Left ventricle myocardium superior (tissue), 1 donor: ENCODE data around the gene EML3. TPM values are rescaled to one million over a fixed set of nuclear protein-coding genes. Genes with fewer than 3 reads are reported as not detected.

Source experiments
- ATAC-seq: fragments of 200-7000 bp; cut with Tn5 transposase; one replicate; pipeline ENCODE4 v1.9.1; 2020; ENCODE audit warnings: mild to moderate bottlenecking, moderate library complexity
- DNase-seq: peaks from one replicate; pipeline ENCODE4 v3.0.0-alpha.2; 2020
- intact Hi-C: fragments of 100-400 bp; cut with micrococcal nuclease; formaldehyde crosslinking; loops from one replicate; pipeline ENCODE4 v1.11.0; 2022
- microRNA-seq: library from miRNA; unstranded; fragments of <30 nt; microRNA quantifications from one replicate; pipeline ENCODE4 v1.2.0, GENCODE V29; 2020; ENCODE audit warnings: borderline number of aligned reads
- total RNA-seq: library from RNA; stranded (reverse); fragmentation: NEBNext Ultra II Directional; extraction: Animal tissue kit (Norgen Biotek cat#: 25700); gene quantifications from one replicate; pipeline ENCODE4 v1.2.1, GENCODE V29; 2021
- donor health status: DM: no; HTN: yes; CAD: no; lungs with severe emphysema.

Gene EML3
- total RNA-seq, 1 donor from 2014 or later = 12.9 TPM

DNA sequence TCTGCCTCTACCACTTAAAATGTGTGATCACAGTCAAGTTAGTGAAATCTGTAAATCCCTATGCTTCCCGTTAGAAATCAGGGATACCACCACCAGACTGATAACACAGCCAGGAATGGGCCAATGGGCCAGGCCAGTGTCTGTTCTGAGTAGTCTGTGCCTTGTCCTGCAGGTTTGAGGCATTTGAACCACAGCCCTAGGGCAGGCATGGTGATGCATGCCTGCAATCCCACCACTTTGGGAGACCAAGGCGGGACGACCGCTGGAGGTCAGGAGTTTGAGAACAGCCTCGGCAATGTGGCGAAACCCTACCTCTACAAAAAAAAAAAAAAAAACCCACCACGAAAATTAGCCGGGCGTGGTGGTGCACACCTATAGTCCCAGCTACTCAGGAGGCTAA is 53.9 kb downstream of the EML3 start:
- intact Hi-C loops = no loop called here
- no peak for ATAC-seq
- peak; percentile 30 for DNase-seq

DNA sequence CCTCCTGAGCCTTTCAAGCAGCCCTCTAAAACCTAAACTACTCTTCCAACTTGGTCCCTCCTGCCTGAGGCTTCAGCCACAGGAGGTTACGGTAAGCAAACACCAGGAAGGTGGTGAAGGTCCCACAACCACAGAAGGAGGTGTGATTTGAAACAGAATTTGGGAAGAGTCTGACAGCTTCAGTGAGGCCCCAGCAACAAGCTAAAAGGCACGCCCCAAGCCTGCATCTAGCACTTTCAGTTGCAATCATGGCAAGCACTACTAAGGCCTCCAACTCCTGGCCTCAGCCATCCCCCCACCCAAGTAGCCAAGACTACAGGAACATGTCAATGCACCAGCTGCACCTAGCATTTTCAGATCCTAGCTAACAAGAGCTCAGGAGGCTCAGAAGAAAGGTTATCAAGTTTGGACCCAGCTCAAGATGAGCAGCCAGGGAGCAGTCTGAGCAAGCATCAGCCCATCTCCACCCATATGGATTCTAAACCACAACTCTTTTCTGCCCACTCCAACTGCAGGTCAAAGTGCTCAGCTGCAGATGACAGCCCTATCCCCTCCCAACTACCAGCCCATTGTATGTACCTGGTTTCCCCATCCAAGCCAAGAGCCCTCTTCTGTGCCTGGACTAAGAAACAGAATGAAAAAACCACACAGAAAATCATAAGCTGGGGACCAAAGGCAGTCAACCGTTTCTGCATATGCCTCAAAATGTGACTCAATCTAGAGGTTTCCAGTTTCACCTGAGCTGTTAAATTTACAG is 55.5 kb downstream of the EML3 start:
- no peak for DNase-seq
- intact Hi-C loops = no loop called here
- ATAC-seq = no peak

DNA sequence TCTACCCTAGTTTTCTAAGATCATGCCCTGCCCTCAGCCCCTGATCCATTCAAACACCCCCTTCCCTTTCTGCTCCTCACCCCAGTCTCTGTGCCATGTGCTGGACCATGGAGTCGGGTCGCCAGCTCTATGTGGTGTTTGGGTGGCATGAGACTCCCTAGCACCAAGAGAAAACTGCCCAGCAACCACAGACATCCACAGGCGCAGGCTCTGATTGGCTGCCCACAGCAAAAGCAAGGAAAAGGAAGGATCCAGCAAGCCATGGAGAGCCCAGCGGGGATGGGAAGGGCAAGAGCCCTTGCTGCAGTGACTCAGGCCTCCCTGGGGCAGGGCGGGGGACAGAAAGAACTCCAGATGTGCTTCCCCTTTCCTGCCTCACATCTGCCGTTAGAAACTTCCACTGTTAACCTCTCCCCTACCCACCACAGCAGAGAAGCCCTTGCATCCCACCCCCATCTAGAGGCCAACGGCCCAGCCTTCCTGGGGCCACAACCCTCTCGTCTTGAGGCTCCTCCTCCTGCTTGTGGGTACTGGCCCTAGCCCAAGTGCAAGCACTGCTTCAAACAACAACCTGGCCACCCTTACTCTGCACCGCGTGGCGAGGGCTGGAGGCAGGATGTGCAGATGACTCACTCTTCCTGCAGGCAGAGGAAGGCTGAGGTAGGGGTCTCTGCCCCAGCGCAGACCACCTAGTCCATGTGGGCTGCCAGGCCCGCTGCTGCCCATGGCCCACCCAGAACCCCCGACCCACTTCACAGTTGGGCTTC is 56.3 kb downstream of the EML3 start:
- DNase-seq (peak; percentile 90), ATAC-seq (peak; percentile 63)
- intact Hi-C loops = no loop called here

DNA sequence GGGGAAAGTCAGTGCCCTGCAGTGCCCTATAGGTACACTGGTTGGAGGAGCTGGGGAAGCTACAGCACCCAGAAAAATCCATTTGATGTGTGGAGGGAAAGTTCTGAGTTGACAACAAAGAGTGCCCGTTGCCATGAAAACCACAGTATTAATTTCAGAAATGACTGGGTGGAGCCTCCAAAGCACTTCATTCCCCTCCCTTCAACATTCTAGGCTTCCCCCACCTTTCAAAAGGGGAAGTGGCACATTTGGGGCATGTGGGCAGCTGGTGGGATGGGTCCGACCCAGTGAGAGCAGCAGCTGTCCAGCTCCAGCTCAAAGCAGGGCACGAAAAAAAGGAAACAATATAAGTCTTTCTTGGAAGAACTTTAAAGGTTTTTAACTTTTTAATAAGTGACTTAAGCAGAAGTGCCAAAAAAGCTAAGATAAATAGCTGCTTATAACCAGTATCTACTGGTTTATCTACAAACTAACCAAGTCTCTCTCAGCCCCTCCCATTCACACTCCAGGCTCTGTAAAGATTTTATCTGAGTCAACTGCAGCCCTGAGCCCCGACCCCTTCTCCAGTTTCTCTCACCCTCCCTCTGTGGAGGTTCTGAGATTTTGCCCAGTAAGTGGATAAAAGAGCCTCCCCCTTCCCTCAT is 57.0 kb downstream of the EML3 start:
- peak; percentile 57 for DNase-seq
- intact Hi-C loops = no loop called here

DNA sequence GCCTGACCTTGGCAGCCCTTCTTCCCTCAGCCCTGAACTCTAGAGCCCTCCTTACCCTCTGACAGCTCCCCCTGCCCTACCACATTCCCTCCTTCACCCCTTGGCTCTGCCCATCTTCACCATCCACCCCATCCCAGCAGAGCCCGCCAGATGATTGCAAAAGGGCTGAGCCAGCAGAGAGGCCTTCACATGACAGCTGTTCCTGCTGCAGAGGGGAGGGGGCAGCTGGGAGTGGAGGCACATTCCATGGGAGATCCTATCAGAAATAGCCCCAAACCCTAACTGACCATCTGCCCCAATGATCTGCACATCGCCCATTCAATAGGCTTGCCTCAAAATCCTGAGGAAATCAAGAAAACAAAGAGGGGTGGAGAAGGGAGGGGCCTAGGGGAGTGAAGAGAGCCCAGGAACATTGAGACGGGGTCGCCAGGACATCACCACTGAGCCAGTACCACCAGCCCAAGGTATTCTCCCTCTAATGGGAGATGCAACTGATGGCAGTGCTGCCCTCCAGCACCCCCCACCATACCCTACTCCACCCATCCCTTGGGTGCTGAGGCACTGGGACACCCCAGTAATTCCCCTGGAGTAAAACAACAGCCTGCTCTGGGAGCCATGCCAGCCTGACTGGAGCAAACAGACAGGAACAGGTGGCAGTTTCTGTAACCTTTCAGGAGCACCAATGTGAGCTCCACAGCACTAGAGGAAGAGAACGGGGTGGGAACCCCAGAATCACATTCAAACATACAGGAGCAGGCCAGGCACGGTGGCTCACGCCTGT is 58.0 kb downstream of the EML3 start:
- no peak for ATAC-seq
- no peak for DNase-seq
- intact Hi-C loops = no loop called here

More for the DNA sequence above, 57.0 kb downstream of the EML3 start:
- ATAC-seq = peak; percentile 8

DNA sequence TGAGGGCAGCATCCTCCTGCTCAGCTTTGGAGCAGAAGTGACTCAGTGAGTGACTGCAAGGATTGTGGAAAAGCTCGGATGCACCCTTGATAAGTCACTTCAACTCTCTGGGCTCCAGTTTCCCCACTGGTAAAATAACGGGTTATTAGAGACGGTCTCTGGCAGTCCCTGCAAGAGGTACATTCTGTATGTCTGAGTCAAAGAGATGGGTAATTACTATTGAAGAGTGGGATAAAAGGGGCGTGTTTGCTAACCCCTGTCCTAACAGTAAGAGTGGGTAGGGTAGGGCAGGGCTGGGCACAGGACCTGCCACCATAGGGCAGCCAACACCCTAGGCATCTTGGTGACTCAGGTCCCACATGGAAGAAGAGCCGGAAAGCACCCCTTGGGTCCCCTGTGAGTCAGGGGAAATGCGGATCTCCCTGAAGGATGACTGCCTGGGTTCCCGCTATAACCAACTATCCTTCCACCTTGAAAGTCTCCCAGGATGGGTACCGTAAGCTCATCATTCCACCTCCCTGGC is 58.7 kb downstream of the EML3 start:
- intact Hi-C loops = no loop called here
- ATAC-seq (no peak), DNase-seq (no peak)

- peak; percentile 86 for DNase-seq
- intact Hi-C loops = no loop called here
- peak; percentile 80 for ATAC-seq
These were observed 59.3 kb downstream of the EML3 start for GRCh38 chr11:62553080-62553838.

- ATAC-seq (no peak), DNase-seq (no peak)
- intact Hi-C loops = no loop called here
These were observed 60.0 kb downstream of the EML3 start for GRCh38 chr11:62552485-62553079.

Small RNA genes within 50 kb of the gene (microRNA-seq; reads per million reads assigned to microRNA genes)
- gene MIR6747 = not detected

Other genes starting within 250 kb of the EML3 start
- not detected for gene SCGB1A1, start 193.7 kb downstream of the EML3 start, total RNA-seq
- 354 TPM for gene AHNAK, start 66.0 kb downstream of the EML3 start, total RNA-seq
- gene EEF1G, start 38.9 kb downstream of the EML3 start, total RNA-seq = 804 TPM
- 12.3 TPM for gene TUT1, start 21.3 kb downstream of the EML3 start, total RNA-seq
- 33.1 TPM for gene MTA2, start 10.9 kb downstream of the EML3 start, total RNA-seq
- gene ROM1, start 482 bp upstream of the EML3 start, total RNA-seq = 1.7 TPM
- 12.1 TPM for gene B3GAT3, start 9.2 kb upstream of the EML3 start, total RNA-seq
- 106 TPM for gene GANAB, start 33.8 kb upstream of the EML3 start, total RNA-seq
- 12.0 TPM for gene INTS5, start 40.5 kb upstream of the EML3 start, total RNA-seq
- 27.1 TPM for gene C11orf98, start 52.4 kb upstream of the EML3 start, total RNA-seq
- gene CSKMT, start 52.5 kb upstream of the EML3 start, total RNA-seq = 3.1 TPM
- 7.7 TPM for gene UQCC3, start 58.9 kb upstream of the EML3 start, total RNA-seq
- gene LBHD1, start 59.5 kb upstream of the EML3 start, total RNA-seq = 1.7 TPM
- 88.6 TPM for gene UBXN1, start 66.3 kb upstream of the EML3 start, total RNA-seq
- 3.4 TPM for gene LRRN4CL, start 76.8 kb upstream of the EML3 start, total RNA-seq
- 15.2 TPM for gene BSCL2, start 94.6 kb upstream of the EML3 start, total RNA-seq
- gene GNG3, start 94.9 kb upstream of the EML3 start, total RNA-seq = not detected
- gene HNRNPUL2, start 114.7 kb upstream of the EML3 start, total RNA-seq = 35.8 TPM
- gene TTC9C, start 115.7 kb upstream of the EML3 start, total RNA-seq = 15.1 TPM
- 10.1 TPM for gene ZBTB3, start 141.4 kb upstream of the EML3 start, total RNA-seq
- 43.5 TPM for gene POLR2G, start 148.8 kb upstream of the EML3 start, total RNA-seq
- gene TAF6L, start 158.6 kb upstream of the EML3 start, total RNA-seq = 8.8 TPM
- gene TMEM179B, start 174.6 kb upstream of the EML3 start, total RNA-seq = 16.9 TPM
- 21.7 TPM for gene TMEM223, start 179.2 kb upstream of the EML3 start, total RNA-seq
- gene NXF1, start 192.7 kb upstream of the EML3 start, total RNA-seq = 49.6 TPM
- 19.5 TPM for gene STX5, start 219.3 kb upstream of the EML3 start, total RNA-seq
- not detected for gene TEX54, start 220.1 kb upstream of the EML3 start, total RNA-seq
- 25.8 TPM for gene WDR74, start 226.8 kb upstream of the EML3 start, total RNA-seq